Measurements from ENCODE around the gene MED15. TPM values are rescaled to one million over a fixed set of nuclear protein-coding genes. Genes with fewer than 3 reads are reported as not detected.

The MED15 gene
- total and polyA plus RNA-seq, 10 of the 15 experiments (the other 5 are each of a cell fraction or from before 2014, with no cell fraction given), result 1.4 to 75.2 (median 26.9) TPM

- H2AFZ ChIP-seq (ENCODE audit: control insufficient read depth, low read depth, low read length), result no peak overlapping the region
- ATAC-seq (no peak), DNase-seq (ENCODE audit: low read depth, low spot score) (no peak), FAIRE-seq (no peak)
- in situ Hi-C loops (cut with MboI), result no loop called here
- ChIA-PET RAD21 (ENCODE audit: unreplicated experiment) (no interaction called here), CTCF (no interaction called here), SMC1A (ENCODE audit: uncharacterized antibody, unreplicated experiment) (no interaction called here), POLR2A (no interaction called here)
- H3K27ac ChIP-seq (ENCODE audit: control insufficient read depth, insufficient read depth), result no peak overlapping the region
- no TSS peak for BruUV-seq (replicated peaks)
- TF ChIP-seq EP300 (IDR thresholded peaks at IDR 0.05; ENCODE audit: borderline replicate concordance in 1 of 2, control insufficient read depth in 1 of 2, low read depth in 2 of 2, low read length in 2 of 2) (no peak), ZNF217 (IDR thresholded peaks at IDR 0.05) (no peak), NFXL1 (IDR thresholded peaks at IDR 0.05; ENCODE audit: borderline replicate concordance) (no peak), ZNF274 (IDR thresholded peaks at IDR 0.05; ENCODE audit: insufficient read depth, insufficient read length) (no peak), SUZ12 (IDR thresholded peaks at IDR 0.05; ENCODE audit: unreplicated experiment) (no peak), SREBF2 (IDR thresholded peaks at IDR 0.05; ENCODE audit: low read length) (no peak), RFX5 (IDR thresholded peaks at IDR 0.05; ENCODE audit: low read depth, low read length) (no peak), WRNIP1 (IDR thresholded peaks at IDR 0.05; ENCODE audit: borderline replicate concordance, low read depth, low read length) (no peak), NR2C2 (IDR thresholded peaks at IDR 0.05; ENCODE audit: borderline replicate concordance, control insufficient read depth, insufficient read length, low read depth) (no peak), PML (IDR thresholded peaks at IDR 0.05; ENCODE audit: low read length) (no peak), POLR2A (IDR thresholded peaks at IDR 0.05; ENCODE audit: low read depth, low read length) (no peak), BMI1 (IDR thresholded peaks at IDR 0.05; ENCODE audit: borderline replicate concordance) (no peak), ASH2L (IDR thresholded peaks at IDR 0.05; ENCODE audit: borderline replicate concordance, low read depth) (no peak), ETV6 (conservative IDR thresholded peaks at IDR 0.05 in 1 of 2, IDR thresholded peaks at IDR 0.05 in 1 of 2; ENCODE audit: borderline replicate concordance in 1 of 2, low read depth in 1 of 2) (no peak), KAT2A (conservative IDR thresholded peaks at IDR 0.05; ENCODE audit: control insufficient read depth, low read depth, low read length) (no peak)
- TF ChIP-seq, protein P1, sequence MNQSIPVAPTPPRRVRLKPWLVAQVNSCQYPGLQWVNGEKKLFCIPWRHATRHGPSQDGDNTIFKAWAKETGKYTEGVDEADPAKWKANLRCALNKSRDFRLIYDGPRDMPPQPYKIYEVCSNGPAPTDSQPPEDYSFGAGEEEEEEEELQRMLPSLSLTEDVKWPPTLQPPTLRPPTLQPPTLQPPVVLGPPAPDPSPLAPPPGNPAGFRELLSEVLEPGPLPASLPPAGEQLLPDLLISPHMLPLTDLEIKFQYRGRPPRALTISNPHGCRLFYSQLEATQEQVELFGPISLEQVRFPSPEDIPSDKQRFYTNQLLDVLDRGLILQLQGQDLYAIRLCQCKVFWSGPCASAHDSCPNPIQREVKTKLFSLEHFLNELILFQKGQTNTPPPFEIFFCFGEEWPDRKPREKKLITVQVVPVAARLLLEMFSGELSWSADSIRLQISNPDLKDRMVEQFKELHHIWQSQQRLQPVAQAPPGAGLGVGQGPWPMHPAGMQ (IDR thresholded peaks at IDR 0.05; ENCODE audit: borderline replicate concordance), result no peak
- TF ChIP-seq, protein P2, sequence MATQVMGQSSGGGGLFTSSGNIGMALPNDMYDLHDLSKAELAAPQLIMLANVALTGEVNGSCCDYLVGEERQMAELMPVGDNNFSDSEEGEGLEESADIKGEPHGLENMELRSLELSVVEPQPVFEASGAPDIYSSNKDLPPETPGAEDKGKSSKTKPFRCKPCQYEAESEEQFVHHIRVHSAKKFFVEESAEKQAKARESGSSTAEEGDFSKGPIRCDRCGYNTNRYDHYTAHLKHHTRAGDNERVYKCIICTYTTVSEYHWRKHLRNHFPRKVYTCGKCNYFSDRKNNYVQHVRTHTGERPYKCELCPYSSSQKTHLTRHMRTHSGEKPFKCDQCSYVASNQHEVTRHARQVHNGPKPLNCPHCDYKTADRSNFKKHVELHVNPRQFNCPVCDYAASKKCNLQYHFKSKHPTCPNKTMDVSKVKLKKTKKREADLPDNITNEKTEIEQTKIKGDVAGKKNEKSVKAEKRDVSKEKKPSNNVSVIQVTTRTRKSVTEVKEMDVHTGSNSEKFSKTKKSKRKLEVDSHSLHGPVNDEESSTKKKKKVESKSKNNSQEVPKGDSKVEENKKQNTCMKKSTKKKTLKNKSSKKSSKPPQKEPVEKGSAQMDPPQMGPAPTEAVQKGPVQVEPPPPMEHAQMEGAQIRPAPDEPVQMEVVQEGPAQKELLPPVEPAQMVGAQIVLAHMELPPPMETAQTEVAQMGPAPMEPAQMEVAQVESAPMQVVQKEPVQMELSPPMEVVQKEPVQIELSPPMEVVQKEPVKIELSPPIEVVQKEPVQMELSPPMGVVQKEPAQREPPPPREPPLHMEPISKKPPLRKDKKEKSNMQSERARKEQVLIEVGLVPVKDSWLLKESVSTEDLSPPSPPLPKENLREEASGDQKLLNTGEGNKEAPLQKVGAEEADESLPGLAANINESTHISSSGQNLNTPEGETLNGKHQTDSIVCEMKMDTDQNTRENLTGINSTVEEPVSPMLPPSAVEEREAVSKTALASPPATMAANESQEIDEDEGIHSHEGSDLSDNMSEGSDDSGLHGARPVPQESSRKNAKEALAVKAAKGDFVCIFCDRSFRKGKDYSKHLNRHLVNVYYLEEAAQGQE (IDR thresholded peaks at IDR 0.05; ENCODE audit: low read depth, low read length), result no peak
- H4K20me1 ChIP-seq (ENCODE audit: control insufficient read depth, insufficient read depth), result no peaks in the 10 kb centered on the region
- no peaks in the 10 kb centered on the region for H3K9me3 ChIP-seq (replicated peaks; ENCODE audit: control insufficient read depth, insufficient read depth, low read length)
- H3K27me3 ChIP-seq (replicated peaks in 1 of 2; ENCODE audit: control insufficient read depth in 2 of 2, insufficient read depth in 2 of 2, low read length in 1 of 2), result no peaks in the 10 kb centered on the region
- no peaks in the 10 kb centered on the region for H3K79me2 ChIP-seq (ENCODE audit: control insufficient read depth, insufficient read depth, low read length)
- H3K9ac ChIP-seq (ENCODE audit: control insufficient read depth, insufficient read depth, low read length), result no peak overlapping the region
- intact Hi-C loops (cut with micrococcal nuclease; ENCODE audit: unreplicated experiment), result no loop called here
- H3K4me2 ChIP-seq (ENCODE audit: control insufficient read depth, insufficient read depth), result no peak overlapping the region
- no peaks in the 10 kb centered on the region for H3K36me3 ChIP-seq (ENCODE audit: control insufficient read depth in 2 of 2, insufficient read depth in 2 of 2, low read length in 1 of 2)
- H3K4me1 ChIP-seq (ENCODE audit: control insufficient read depth, insufficient read depth, low read length), result peaks cover 28% of the 10 kb centered on the region
- WGBS (ENCODE audit: insufficient coverage, insufficient replicate concordance, low lambda C conversion rate, missing lambda C conversion rate), result 42% methylated on average over 9 of the region's 9 CpGs
- H3K4me3 ChIP-seq, result no peak overlapping the region
Observed at GRCh38 chr22:20628081-20628939, 120.9 kb downstream of the MED15 start.

All from GM12878 (cell line).